SK-N-MC (cell line): Measurements from ENCODE around the gene PARP8.

Experiments
- EZH2 ChIP-seq: fragments of 200-600 bp; sonication (generic); IDR thresholded peaks from one replicate; pipeline ENCODE4 v1.6.1; 2017; ENCODE audit warnings: antibody characterized with exemption
- FOXP2 ChIP-seq: optimal IDR thresholded peaks from 2 replicates; pipeline ENCODE3; 2011; ENCODE audit warnings: mild to moderate bottlenecking, moderate library complexity; ENCODE audit not compliant: insufficient read depth; ENCODE audit errors: extremely low read length, control extremely low read depth
- POLR2AphosphoS5 ChIP-seq: IDR thresholded peaks from 2 replicates; pipeline ENCODE4 v1.6.1; 2012; ENCODE audit warnings: mild to moderate bottlenecking, low read depth, low read length, borderline replicate concordance

DNA sequence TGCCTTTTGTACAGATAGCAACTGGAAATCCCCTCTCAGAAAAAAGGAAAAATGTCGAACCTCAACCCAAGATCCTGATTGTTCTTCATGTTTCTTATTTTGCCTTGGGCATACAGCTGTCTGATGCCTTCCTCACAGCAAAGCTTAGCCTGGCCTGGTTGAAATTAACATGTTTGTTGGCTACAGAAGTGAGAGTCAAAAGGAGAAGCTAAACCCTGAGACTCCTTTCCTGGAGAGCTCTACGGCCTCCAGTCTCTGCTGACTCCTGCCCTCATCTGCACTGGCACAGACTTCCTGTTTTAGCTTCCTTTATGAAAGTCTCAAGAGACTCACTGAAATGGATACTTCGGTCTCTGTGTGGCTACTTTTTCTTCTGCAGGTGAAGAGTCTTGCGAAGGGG lies 186.7 kb downstream of the PARP8 start:
- no peak for TF ChIP-seq FOXP2
- no peak for TF ChIP-seq EZH2
- TF ChIP-seq POLR2AphosphoS5, result no peak
